Subcutaneous abdominal adipose tissue (tissue), 5 donors: ENCODE data around the gene SKP1.

Experiments used
- H3K27ac ChIP-seq: one replicate; pipeline ENCODE4 v1.7.0; 2013; ENCODE audit warnings: low read depth, mild to moderate bottlenecking, inconsistent platforms, low read length, moderate library complexity
- H3K27me3 ChIP-seq, 5 donors: one replicate each; pipeline ENCODE4 v1.7.0; 2013; ENCODE audit warnings: low read length in 5 of 5, inconsistent platforms in 1 of 5; ENCODE audit not compliant: control insufficient read depth in 5 of 5, insufficient read depth in 4 of 5
- H3K36me3 ChIP-seq, 5 donors: one replicate each; pipeline ENCODE4 v1.7.0; 2013; ENCODE audit warnings: low read length in 5 of 5; ENCODE audit not compliant: control insufficient read depth in 5 of 5, insufficient read depth in 5 of 5
- H3K4me1 ChIP-seq, 5 donors: one replicate each; pipeline ENCODE4 v1.7.0; 2013; ENCODE audit warnings: low read length in 5 of 5, mild to moderate bottlenecking in 3 of 5, moderate library complexity in 1 of 5; ENCODE audit not compliant: control insufficient read depth in 5 of 5, insufficient read depth in 5 of 5
- H3K4me3 ChIP-seq, 5 donors: one replicate each; pipeline ENCODE4 v1.7.0; 2013; ENCODE audit warnings: low read length in 5 of 5, low read depth in 1 of 5
- H3K9ac ChIP-seq, 5 donors: one replicate each; pipeline ENCODE4 v1.7.0; 2013; ENCODE audit warnings: low read length in 5 of 5, mild to moderate bottlenecking in 4 of 5, moderate library complexity in 3 of 5
- H3K9me3 ChIP-seq, 5 donors: one replicate each; pipeline ENCODE4 v1.7.0; 2013; ENCODE audit warnings: low read length in 5 of 5; ENCODE audit not compliant: control insufficient read depth in 5 of 5
- donor health status: healthy.
- donor health status: healthy.
- donor health status: healthy.
- donor health status: healthy.
- donor health status: healthy.

Gene SKP1

DNA sequence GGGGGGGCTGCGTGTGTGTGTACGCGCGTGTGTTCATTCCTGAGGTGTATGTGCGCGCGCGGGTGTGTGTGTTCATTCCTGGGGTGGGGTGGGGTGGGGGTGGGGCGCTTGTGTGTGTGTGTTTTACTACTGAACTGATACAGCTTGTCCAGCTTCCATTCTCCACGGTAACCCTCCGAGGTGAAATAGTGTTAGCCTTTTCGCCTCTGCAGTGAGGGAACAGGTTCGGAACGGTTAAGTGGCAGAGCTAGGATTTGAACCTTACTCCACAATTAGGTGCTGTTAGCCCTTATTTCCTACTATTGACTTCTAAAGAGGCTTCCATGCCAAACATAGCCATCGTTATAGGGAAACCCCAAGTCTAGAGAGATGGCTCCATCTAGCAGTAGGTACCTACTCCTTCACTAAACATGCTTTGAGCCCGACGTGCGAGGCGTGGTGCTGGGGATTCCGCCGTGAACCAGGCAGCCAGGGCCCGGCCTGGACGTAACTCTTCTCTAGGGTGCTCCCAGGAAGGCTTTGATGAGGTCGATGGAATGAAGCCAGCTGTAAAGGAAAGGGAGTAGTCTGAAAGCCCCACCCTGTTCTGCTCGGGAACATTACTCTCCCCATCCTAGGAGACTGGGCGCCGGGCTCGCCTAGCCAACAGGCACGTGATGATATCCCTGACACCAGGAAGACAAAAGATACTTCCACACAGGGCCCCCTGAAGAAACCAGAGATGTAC is 782 bp upstream of the SKP1 start:
- Histone ChIP-seq H3K27me3 (no peaks in the 10 kb centered on the region), H3K9ac (peak overlapping the region in 4 of 5 donors; percentile 96 to 100 (median 98)), H3K27ac (peak overlapping the region; percentile 98), H3K4me3 (peak overlapping the region; percentile 82 to 98 (median 96)), H3K9me3 (no peaks in the 10 kb centered on the region), H3K4me1 (peaks cover 2 to 36% (median 27%) of the 10 kb centered on the region in 5 donors), H3K36me3 (peaks cover 0 to 7% (median 6%) of the 10 kb centered on the region in 5 donors)

GRCh38 chr5:134175921-134176510 is 734 bp downstream of the SKP1 start:
- Histone ChIP-seq H3K9me3 (no peaks in the 10 kb centered on the region), H3K36me3 (peaks cover 10 to 21% (median 18%) of the 10 kb centered on the region in 5 donors), H3K27ac (peak overlapping the region; percentile 98), H3K4me1 (peaks cover 2 to 38% (median 27%) of the 10 kb centered on the region in 5 donors), H3K4me3 (peak overlapping the region; percentile 94 to 98 (median 96)), H3K27me3 (no peaks in the 10 kb centered on the region), H3K9ac (peak overlapping the region; percentile 91 to 100 (median 98))

DNA sequence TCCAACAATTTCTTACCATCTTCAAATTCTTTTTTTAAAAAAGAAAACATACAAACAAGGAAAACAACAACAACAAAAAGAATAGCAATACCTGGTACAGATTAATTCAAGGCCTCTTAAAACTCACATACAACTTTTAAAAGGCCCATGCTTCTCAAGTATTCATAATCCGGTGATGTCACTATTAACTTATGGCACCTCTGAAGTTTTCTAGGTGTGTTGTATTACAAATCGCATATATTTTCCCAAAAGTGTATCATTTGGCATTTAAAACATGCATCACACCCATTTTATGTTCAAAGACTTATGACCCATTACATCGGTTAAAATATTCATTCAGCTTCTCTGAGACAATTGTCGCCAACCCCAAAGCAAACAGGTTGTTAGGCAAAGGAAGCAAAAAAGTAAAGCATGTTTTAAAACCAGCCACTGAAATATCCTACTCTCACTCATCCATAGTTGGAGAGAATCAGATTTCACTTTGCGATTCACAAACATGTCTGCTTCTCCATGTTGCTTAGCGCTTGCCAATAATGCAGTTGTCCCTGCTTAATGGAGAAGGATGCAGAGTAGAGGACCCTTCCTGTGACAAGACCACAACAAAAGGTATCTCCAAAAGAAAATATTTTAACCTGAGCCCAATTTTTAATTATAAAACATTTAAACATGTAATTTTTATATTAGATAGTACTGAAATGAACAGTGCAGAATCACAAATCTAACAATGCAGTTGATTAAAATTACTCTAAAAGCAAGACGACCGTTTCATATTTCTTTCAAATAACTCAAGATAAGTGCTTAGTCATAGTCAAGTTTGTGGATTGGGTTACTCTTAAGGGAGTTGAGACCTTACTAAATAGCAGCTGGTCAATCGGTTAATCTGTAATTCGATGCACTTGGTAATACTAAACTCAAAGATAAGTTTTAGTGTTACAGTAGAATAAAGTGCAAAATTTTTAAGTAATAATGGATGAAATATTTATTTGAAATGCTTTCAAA is 1.6 kb downstream of the SKP1 start:
- no peaks in the 10 kb centered on the region for H3K9me3 ChIP-seq
- H3K36me3 ChIP-seq: peaks cover 19 to 30% (median 27%) of the 10 kb centered on the region in 5 donors
- peaks cover 2 to 38% (median 27%) of the 10 kb centered on the region in 5 donors for H3K4me1 ChIP-seq
- peak overlapping the region; percentile 91 to 100 (median 98) for H3K9ac ChIP-seq
- H3K27ac ChIP-seq: peak overlapping the region; percentile 98
- peak overlapping the region; percentile 94 to 98 (median 96) for H3K4me3 ChIP-seq
- H3K27me3 ChIP-seq: no peaks in the 10 kb centered on the region

- peaks cover 2 to 29% (median 18%) of the 10 kb centered on the region in 5 donors for H3K4me1 ChIP-seq
- no peaks in the 10 kb centered on the region for H3K27me3 ChIP-seq
- H3K9ac ChIP-seq: no peak overlapping the region
- H3K27ac ChIP-seq: no peak overlapping the region
- no peaks in the 10 kb centered on the region for H3K9me3 ChIP-seq
- H3K4me3 ChIP-seq: no peak overlapping the region
- H3K36me3 ChIP-seq: peaks cover 32 to 55% (median 45%) of the 10 kb centered on the region in 5 donors
Measured at GRCh38 chr5:134171972-134172371, 4.8 kb downstream of the SKP1 start.

GRCh38 chr5:134162592-134162991 is 14.2 kb downstream of the SKP1 start:
- peaks cover 45 to 87% (median 58%) of the 10 kb centered on the region in 5 donors for H3K36me3 ChIP-seq
- H3K27ac ChIP-seq: no peak overlapping the region
- no peaks in the 10 kb centered on the region for H3K4me1 ChIP-seq
- H3K4me3 ChIP-seq: no peak overlapping the region
- no peak overlapping the region for H3K9ac ChIP-seq
- H3K9me3 ChIP-seq: peaks cover 0 to 2% (median 0%) of the 10 kb centered on the region in 5 donors
- H3K27me3 ChIP-seq: no peaks in the 10 kb centered on the region

- Histone ChIP-seq H3K27me3 (no peaks in the 10 kb centered on the region), H3K27ac (no peak overlapping the region), H3K36me3 (peaks cover 48 to 88% (median 58%) of the 10 kb centered on the region in 5 donors), H3K9me3 (peaks cover 0 to 2% (median 0%) of the 10 kb centered on the region in 5 donors), H3K9ac (no peak overlapping the region), H3K4me3 (no peak overlapping the region), H3K4me1 (no peaks in the 10 kb centered on the region)
Measured at GRCh38 chr5:134161513-134162395, 15.0 kb downstream of the SKP1 start.

GRCh38 chr5:134153657-134154056 is 23.1 kb downstream of the SKP1 start:
- Histone ChIP-seq H3K9ac (no peak overlapping the region), H3K27ac (no peak overlapping the region), H3K36me3 (peaks cover 63 to 93% (median 76%) of the 10 kb centered on the region in 5 donors)

DNA sequence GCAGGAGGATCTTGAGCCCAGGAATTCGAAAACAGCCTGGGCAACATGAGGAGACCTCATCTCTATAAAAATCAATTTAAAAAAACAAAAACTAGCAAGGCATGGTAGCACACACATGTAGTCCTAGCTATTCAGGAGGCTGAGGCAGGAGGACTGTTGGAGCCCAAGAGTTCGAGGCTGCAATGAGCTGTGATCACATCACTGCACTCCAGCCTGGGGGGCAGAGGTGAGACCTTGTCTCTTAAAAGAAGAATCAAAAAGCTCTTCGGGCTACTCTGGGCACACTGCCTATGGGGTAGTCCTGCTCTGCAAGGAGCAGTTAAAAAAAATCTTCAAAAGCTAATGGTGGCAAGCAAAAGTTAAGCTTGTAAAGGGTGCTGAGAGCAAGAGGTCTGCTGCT is 23.5 kb downstream of the SKP1 start:
- H3K36me3 ChIP-seq: peaks cover 59 to 91% (median 74%) of the 10 kb centered on the region in 5 donors

More at GRCh38 chr5:134153657-134154056, 23.1 kb downstream of the SKP1 start:
- Histone ChIP-seq H3K4me1 (peaks cover 4 to 17% (median 12%) of the 10 kb centered on the region in 5 donors), H3K4me3 (no peak overlapping the region), H3K27me3 (no peaks in the 10 kb centered on the region), H3K9me3 (no peaks in the 10 kb centered on the region)

More for the DNA sequence above, 23.5 kb downstream of the SKP1 start:
- Histone ChIP-seq H3K9ac (no peak overlapping the region), H3K9me3 (no peaks in the 10 kb centered on the region), H3K4me1 (peaks cover 4 to 17% (median 12%) of the 10 kb centered on the region in 5 donors), H3K4me3 (no peak overlapping the region), H3K27me3 (no peaks in the 10 kb centered on the region), H3K27ac (no peak overlapping the region)
